Activated T-cell treated with anti-CD3 and anti-CD28 coated beads for 4 hours (primary cell): Measurements from ENCODE around the gene TMEM145.
"Not testable (repeated sequence)": the region's sequence is repeated elsewhere in the genome, so short reads cannot be mapped to it uniquely, and the experiment has no call there.

Experiments
- DNase-seq: peaks from one replicate; pipeline ENCODE4 v3.0.0-alpha.2; 2020

The TMEM145 gene

DNA sequence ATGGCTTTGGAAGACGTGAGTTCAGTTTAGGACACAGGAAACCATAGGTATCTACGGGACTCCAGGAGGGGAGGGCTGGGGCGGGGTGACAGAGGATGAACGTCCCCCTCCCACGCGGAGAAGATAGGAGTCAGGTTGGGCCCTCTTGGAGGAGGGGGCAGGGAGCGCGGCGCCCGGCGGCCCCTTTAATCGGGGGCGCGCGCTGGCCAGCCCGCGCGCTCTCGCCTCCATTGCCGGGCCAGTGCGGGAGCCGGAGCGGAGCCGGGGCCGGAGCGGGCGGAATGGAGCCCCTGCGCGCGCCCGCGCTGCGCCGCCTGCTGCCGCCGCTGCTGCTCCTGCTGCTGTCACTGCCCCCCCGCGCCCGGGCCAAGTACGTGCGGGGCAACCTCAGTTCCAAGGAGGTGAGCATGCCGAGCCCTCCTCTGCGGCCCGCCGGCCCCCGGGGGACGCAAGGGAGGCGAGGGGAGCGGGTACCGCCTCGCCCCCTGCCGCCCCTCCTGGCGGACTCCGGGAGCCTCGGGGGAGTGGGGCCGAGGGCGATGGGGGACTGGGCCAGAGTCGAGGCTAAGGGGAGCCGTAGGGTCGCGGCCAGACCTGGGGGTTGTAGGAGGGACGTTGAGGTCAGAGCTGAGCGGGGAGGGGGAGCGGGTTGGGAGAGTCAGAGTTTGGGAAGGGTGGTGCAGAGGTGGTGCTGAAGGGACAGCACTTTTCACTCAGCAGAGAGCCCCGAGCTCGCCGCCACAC lies at the start of gene TMEM145:
Gene TMEM145 (plus strand): TSS at position 214 of the 744 bp plus-strand sequence. CDS start 68 bp downstream, at position 282.
- DNase-seq = no peak

DNA sequence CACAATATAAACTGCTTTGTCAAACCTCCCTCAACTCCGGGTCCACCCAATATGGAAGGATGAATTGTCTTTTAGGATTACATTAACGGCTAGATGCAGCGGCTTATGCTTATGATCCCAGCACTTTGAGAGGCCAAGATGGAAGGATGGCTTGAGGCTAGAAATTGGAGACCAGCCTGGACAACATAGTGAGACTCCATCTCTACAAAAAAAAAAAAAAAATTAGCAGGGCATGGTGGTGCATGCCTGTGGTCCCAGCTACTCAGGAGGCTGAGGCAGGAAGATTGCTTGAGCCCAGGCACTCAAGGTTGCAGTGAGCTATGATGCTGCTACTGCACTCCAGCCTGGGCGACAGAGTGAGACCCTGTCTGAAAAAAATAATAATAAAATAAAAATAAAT lies 47.0 kb upstream of the TMEM145 start:
- not testable (repeated sequence) for DNase-seq

GRCh38 chr19:42266928-42267603 lies 46.0 kb upstream of the TMEM145 start:
- DNase-seq = not testable (repeated sequence)

GRCh38 chr19:42267644-42268141 lies 45.4 kb upstream of the TMEM145 start:
- no peak for DNase-seq

- DNase-seq = peak; percentile 97
Measured at GRCh38 chr19:42268142-42268703, 44.9 kb upstream of the TMEM145 start.

DNA sequence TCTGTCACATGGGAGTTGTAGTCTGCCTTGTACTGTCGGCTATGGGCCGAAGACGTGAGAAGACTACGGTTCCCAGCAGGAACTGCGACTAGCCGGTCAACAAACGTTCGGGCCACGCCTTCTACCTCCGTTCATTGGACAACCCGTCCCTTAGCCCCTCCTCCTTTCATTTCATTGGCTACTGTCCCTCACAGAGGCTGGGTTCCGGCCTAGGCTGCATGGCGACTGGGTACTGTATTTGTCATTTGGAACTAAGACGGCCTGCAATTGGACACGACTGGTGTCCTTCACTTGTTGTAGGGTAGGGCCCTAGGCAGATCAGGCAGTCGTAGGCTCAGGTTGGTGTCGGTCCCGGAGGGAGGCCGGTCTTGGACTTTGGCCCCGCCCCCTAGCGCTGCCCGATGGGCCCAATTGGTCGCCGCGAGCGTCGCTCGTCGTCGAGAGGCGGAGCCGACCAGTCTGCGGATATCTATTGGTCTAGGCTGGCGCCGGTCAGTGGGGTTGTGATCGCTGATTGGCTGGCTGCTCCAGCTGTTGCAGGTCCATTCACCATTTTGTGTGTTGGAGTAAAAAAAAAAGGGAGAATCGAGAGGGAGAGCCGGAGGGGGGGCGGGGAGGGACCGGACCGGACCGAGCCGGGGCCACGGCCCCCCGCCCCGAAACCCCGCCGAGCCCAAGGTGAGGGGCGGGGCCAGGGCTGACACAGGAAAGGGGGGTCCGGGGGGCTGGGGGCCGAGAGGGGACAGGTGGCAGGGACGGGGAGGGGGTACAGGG lies 44.2 kb upstream of the TMEM145 start, which contains the start of gene CIC:
Gene CIC (plus strand): TSS at position 549 of the 774 bp plus-strand sequence. CDS start 2,532 bp downstream, outside the sequence.
- peak; percentile 98 for DNase-seq

DNA sequence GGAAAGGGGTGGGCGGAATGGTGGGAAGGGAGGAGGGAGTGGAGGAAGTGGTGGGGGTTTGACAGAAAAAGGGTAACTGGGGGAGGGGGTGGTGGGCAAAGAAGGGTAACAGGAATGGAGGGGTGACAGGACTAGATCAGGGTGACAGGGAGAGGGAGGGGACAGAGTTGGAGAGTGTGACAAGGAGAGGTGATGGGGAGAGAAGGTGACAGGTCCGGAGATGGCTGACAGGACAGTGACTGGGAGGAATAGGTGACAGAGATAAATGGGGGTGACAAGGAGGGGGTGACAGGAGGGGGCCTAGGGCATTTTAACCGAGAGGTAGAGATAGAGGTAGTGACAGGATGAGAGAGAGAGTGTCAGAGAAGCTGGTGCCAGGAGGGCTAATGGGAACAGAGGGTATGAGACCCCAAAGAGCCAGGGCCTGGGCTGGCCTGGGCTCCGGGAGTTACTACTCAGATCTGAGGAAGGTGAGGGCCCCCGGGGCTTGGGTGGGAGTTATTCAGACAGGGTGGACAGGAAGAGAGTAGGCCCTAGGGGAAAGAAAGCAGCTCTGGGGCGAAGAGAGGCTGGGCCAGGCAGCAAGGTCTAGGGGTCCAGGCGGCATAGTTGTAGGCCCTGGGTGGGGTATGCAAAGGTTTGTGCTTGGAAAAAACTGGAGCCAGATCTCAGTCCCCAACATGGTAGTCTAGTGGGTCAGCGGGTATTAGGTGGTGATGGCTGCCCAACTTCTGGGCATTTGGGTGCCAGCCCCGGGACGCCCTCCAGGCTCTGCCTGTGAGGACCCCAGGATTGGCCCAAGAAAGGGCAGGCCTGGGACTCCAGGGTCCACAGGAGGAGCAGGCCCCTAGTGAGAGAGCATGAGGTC lies 43.4 kb upstream of the TMEM145 start:
- no peak for DNase-seq

DNA sequence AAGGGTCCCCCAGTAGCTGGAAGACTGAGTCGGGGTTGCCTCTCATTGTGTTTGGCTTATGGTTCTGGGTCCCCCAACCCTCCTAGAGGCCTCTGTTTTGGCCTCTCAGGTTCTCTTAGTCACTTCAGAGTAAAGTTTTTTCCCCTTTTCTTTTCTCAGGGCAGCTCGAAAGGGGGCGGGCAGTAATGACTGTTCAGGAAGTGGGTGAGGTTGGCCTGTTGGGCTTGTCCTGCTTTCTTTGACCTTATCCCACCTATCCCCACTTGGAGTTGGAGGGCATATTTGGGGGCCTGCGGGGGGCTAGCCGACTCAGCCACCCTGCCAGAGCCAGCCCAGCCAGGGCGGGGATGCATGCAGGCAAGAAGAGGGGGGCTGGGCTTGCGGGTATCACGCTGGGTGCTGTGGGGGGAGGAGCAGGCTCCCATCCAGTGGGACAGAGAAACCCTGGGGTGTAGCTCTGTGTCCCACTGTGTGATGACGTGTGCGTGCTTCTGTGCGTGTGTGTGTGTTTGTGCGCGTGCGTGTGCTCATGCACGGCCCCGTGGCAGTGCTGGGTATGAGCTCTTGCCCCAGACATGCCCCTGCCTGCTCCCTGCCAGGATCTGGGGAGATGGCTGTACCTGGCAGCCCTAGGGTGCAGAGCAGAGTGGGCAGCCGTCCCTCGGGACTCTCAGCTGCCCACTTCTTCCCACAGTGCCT lies 42.6 kb upstream of the TMEM145 start:
- no peak for DNase-seq

DNA sequence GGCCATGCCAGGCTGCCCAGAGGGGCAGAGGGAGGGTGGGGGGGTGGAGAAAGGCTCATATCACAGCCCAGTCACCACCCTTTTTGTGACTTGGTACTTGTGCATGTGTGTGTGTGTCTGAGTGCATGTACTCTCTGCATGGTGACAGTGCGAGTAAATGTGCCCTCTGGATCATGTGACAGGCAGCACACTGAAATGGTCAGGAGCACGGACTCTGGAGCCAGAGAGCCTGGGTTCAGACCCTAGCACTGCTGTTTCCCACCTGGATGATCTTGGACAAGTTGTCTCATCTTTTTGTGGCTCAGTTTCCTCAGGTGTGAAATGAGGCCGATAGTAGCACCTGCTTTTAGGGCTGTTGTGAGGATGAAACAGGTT lies 42.1 kb upstream of the TMEM145 start:
- no peak for DNase-seq

- DNase-seq = no peak
Measured at GRCh38 chr19:42271861-42272534, 41.1 kb upstream of the TMEM145 start.

DNA sequence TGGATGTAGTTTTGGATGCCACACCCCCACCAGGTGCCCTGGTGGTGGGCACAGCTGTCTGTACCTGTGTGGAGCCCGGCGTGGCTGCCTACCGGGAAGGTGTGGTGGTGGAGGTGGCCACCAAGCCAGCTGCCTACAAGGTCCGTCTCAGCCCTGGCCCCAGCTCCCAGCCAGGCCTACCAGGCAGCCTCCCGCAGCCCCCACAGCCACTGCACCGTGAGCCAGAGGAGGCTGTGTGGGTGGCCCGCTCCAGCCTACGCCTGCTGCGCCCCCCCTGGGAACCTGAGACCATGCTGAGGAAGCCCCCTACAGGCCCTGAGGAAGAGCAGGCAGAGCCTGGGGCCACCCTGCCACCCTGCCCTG lies 40.6 kb upstream of the TMEM145 start:
- DNase-seq = no peak

DNA sequence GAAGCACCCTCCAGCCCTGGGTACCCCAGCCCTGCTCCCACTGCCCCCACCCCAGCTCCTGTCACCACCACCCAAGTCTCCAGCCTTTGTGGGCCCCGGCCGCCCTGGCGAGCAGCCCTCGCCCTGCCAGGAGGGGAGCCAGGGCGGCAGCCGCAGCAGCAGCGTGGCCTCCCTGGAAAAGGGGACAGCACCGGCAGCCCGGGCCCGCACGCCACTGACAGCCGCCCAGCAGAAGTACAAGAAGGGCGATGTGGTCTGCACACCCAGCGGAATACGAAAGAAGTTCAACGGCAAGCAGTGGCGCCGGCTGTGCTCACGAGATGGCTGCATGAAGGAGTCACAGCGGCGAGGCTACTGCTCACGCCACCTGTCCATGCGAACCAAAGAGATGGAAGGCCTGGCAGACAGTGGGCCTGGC lies 40.1 kb upstream of the TMEM145 start:
- no peak for DNase-seq

DNA sequence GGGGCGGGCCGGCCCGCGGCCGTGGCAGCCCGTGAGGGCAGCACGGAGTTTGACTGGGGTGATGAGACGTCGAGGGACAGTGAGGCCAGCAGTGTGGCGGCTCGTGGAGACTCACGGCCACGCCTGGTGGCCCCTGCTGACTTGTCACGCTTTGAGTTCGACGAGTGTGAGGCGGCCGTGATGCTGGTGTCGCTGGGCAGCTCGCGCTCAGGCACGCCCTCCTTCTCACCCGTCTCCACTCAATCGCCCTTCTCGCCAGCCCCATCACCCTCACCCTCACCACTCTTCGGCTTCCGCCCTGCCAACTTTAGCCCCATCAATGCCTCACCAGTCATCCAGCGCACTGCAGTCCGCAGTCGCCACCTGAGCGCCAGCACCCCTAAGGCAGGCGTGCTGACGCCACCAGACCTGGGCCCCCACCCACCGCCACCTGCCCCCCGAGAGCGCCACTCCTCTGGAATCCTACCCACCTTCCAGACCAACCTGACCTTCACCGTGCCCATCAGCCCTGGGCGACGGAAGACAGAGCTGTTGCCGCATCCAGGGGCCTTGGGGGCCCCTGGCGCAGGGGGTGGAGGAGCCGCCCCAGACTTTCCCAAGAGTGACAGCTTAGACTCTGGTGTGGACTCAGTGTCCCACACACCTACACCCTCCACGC lies 39.6 kb upstream of the TMEM145 start:
- DNase-seq = no peak

GRCh38 chr19:42274065-42274682 lies 38.9 kb upstream of the TMEM145 start:
- DNase-seq = no peak

- DNase-seq = no peak
Measured at GRCh38 chr19:42275103-42275502, 38.0 kb upstream of the TMEM145 start.

DNA sequence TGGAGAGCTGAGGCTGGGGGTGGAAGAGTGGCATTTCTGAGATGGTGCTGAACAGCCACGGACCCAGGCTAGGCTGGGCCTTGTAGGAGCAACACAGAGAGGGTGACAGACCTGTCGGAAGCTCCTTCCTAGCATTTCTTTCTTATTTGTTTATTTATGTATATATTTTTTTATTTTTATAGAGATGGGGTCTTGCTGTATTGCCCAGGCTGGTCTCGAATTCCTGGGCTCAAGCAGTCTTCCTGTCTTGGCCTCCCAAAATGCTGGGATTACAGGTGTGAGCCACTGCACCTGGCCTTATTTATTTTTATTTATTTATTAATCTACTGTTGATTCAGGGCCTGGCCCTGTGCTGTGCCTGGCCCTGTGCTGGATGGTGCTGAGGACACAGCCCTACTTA lies 37.6 kb upstream of the TMEM145 start:
- no peak for DNase-seq

- DNase-seq = no peak
Measured at GRCh38 chr19:42276284-42276683, 36.8 kb upstream of the TMEM145 start.

DNA sequence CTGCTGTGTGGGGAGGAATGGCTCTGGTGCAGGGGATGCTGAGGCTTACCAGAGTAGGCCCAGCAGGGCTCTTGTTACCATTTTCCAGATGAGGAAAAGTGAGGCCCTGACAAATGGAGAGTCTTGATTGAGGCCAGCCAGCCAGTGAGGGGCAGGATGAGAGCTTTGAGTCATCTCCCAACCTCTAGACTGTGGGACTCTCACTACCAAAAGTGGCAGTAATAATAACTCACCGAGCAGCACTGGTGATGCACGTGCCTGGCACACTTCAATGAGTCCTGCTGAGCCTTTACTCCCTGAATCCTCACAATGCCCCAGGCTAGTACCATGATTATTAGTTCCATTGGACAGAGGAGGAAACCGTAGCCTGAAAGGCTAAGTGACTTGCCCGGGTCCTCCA lies 36.3 kb upstream of the TMEM145 start:
- no peak for DNase-seq

DNA sequence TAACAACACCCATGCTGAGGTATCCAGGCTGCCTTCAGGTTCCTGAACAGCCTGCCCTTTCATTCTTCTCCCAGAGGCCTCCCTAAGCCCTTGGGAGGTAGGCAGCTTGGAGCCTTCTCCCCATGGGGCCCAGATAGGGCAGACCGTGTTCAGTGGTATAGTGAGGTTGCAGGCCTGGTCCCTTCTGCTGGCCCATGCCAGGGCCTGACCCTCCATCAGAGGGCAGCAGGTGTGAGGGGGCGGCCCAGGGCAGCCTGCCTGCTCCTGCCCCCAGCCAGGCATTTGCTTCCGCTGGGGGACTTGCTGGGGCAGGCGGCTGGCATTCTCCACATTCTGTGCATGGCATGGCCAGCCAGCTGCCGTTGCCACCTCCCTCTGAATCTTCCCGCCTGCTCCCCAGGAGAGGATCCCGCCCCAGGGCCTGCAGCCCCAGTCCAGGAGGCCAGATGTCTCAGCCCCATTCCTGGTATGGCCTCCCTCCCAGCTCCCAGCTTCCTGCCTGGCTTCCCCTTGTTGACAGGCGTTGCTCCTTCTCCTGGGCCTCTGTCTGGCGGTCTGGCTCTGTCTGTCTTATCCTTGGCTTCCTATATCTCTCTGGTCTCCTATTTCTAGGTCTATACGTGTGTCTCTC lies 35.2 kb upstream of the TMEM145 start:
- DNase-seq = no peak
